ENCODE measurements around the gene KDR. TPM values are rescaled to one million over a fixed set of nuclear protein-coding genes. Genes with fewer than 3 reads are reported as not detected.

Gene KDR
- total RNA-seq, 1 donor from 2014 or later, result 924 TPM

- Mint-ChIP-seq H3K27me3 (ENCODE audit: unreplicated experiment) (peaks cover 34% of the 10 kb centered on the region), H3K27ac (ENCODE audit: unreplicated experiment) (peak overlapping the region; percentile 72), H3K4me1 (ENCODE audit: unreplicated experiment) (peaks cover 91% of the 10 kb centered on the region), H3K9me3 (ENCODE audit: unreplicated experiment) (no peaks in the 10 kb centered on the region), H3K4me3 (ENCODE audit: unreplicated experiment) (peak overlapping the region; percentile 75), H3K36me3 (ENCODE audit: low read depth, unreplicated experiment) (peaks cover 93% of the 10 kb centered on the region)
- no peak for TF ChIP-seq CTCF (IDR thresholded peaks at IDR 0.05; ENCODE audit: unreplicated experiment)
- no peak for DNase-seq (ENCODE audit: low spot score)
Observed at GRCh38 chr4:55107054-55107453, 18.3 kb downstream of the KDR start.

DNA sequence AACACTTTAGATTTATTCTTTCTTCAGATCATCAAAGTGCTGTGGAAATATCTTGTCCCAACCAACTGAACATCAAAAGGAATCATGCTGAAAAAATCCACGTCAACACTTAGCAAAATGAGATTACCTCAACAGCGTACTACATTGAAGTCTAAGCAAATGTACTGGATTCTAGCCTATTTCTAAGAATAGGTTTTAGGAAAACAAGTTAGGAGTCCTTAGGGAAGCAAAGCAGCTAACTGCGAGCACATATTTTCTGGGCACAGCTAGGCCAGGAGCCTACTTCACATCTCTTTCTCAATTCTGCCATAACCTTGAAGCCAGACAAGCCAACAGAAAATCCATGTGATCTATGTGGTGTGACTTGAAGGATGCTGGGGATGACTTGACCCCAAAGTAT lies 22.2 kb downstream of the KDR start:
- peaks cover 79% of the 10 kb centered on the region for H3K4me1 Mint-ChIP-seq (ENCODE audit: unreplicated experiment)
- H3K27ac Mint-ChIP-seq (ENCODE audit: unreplicated experiment), result no peak overlapping the region
- peak overlapping the region; percentile 52 for H3K4me3 Mint-ChIP-seq (ENCODE audit: unreplicated experiment)
- no peak for DNase-seq (ENCODE audit: low spot score)
- no peak for TF ChIP-seq CTCF (IDR thresholded peaks at IDR 0.05; ENCODE audit: unreplicated experiment)
- peaks cover 91% of the 10 kb centered on the region for H3K36me3 Mint-ChIP-seq (ENCODE audit: low read depth, unreplicated experiment)
- H3K9me3 Mint-ChIP-seq (ENCODE audit: unreplicated experiment), result no peaks in the 10 kb centered on the region
- H3K27me3 Mint-ChIP-seq (ENCODE audit: unreplicated experiment), result peaks cover 21% of the 10 kb centered on the region

- H3K9me3 Mint-ChIP-seq (ENCODE audit: unreplicated experiment), result no peaks in the 10 kb centered on the region
- peaks cover 14% of the 10 kb centered on the region for H3K27me3 Mint-ChIP-seq (ENCODE audit: unreplicated experiment)
- peak overlapping the region; percentile 7 for H3K27ac Mint-ChIP-seq (ENCODE audit: unreplicated experiment)
- DNase-seq (ENCODE audit: low spot score), result no peak
- H3K36me3 Mint-ChIP-seq (ENCODE audit: low read depth, unreplicated experiment), result peaks cover 92% of the 10 kb centered on the region
- H3K4me1 Mint-ChIP-seq (ENCODE audit: unreplicated experiment), result peaks cover 71% of the 10 kb centered on the region
- peak overlapping the region; percentile 62 for H3K4me3 Mint-ChIP-seq (ENCODE audit: unreplicated experiment)
- TF ChIP-seq CTCF (IDR thresholded peaks at IDR 0.05; ENCODE audit: unreplicated experiment), result no peak
Observed at GRCh38 chr4:55099816-55100215, 25.6 kb downstream of the KDR start.

GRCh38 chr4:55098456-55099204 lies 26.8 kb downstream of the KDR start:
- Mint-ChIP-seq H3K9me3 (ENCODE audit: unreplicated experiment) (no peaks in the 10 kb centered on the region), H3K27me3 (ENCODE audit: unreplicated experiment) (peaks cover 11% of the 10 kb centered on the region), H3K4me3 (ENCODE audit: unreplicated experiment) (no peak overlapping the region), H3K4me1 (ENCODE audit: unreplicated experiment) (peaks cover 69% of the 10 kb centered on the region), H3K36me3 (ENCODE audit: low read depth, unreplicated experiment) (peaks cover 90% of the 10 kb centered on the region), H3K27ac (ENCODE audit: unreplicated experiment) (no peak overlapping the region)
- no peak for TF ChIP-seq CTCF (IDR thresholded peaks at IDR 0.05; ENCODE audit: unreplicated experiment)
- DNase-seq (ENCODE audit: low spot score), result no peak

DNA sequence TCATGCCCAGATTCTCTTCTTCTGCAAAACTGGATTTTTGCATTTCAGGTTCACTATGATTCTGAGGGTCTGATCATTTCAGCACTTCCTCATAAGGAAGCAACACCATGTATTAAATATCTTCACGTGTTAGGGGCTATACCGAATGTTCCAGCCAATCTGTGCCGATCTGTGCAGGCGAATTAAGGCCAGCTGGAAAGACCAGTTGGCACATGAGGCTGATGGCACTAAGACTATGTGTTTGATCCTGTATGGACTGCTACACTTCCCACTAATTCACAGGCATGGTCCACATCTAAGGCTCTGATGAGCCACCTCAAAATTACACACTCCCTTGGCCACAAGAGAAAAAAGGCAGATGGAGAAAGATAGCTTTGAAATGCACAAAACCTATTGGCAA lies 28.8 kb downstream of the KDR start:
- H3K27ac Mint-ChIP-seq (ENCODE audit: unreplicated experiment), result peak overlapping the region; percentile 40
- H3K4me1 Mint-ChIP-seq (ENCODE audit: unreplicated experiment), result peaks cover 70% of the 10 kb centered on the region
- peaks cover 9% of the 10 kb centered on the region for H3K27me3 Mint-ChIP-seq (ENCODE audit: unreplicated experiment)
- DNase-seq (ENCODE audit: low spot score), result no peak
- H3K4me3 Mint-ChIP-seq (ENCODE audit: unreplicated experiment), result peak overlapping the region; percentile 38
- no peak for TF ChIP-seq CTCF (IDR thresholded peaks at IDR 0.05; ENCODE audit: unreplicated experiment)
- H3K9me3 Mint-ChIP-seq (ENCODE audit: unreplicated experiment), result no peaks in the 10 kb centered on the region
- peaks cover 89% of the 10 kb centered on the region for H3K36me3 Mint-ChIP-seq (ENCODE audit: low read depth, unreplicated experiment)

All from endothelial cell (in vitro differentiated cells).